CD4-positive, alpha-beta T cell (primary cell): ENCODE data around the gene OR2AT4. TPM values are rescaled to one million over a fixed set of nuclear protein-coding genes. Genes with fewer than 3 reads are reported as not detected.
"Not testable (repeated sequence)": the region's sequence is repeated elsewhere in the genome, so short reads cannot be mapped to it uniquely, and the experiment has no call there.

Experiments used
- ATAC-seq: fragments of 200-7000 bp; cut with Tn5 transposase; one replicate; pipeline ENCODE4 v1.10.0; 2022; ENCODE audit warnings: mild to moderate bottlenecking; ENCODE audit not compliant: poor library complexity
- CTCF ChIA-PET: fragments of 350-600 bp; sonication (Branson Sonifier 250); formaldehyde crosslinking; loops from one replicate; lab custom pipeline; 2021; ENCODE audit warnings: antibody characterized with exemption, inconsistent platforms; lab: Charles Lee
- POLR2A ChIA-PET: fragments of 350-600 bp; sonication (Branson Sonifier 250); formaldehyde crosslinking; loops from one replicate; lab custom pipeline; 2021; ENCODE audit warnings: antibody characterized with exemption, inconsistent platforms; lab: Charles Lee
- DNase-seq, 14 experiments: peaks; one replicate each; pipeline ENCODE4 v3.0.0-alpha.2; 2013 to 2020; ENCODE audit warnings: mixed read lengths in 2 of 14
- H3K27ac ChIP-seq, 2 donors: one replicate each; pipeline versions ENCODE4 v1.5.1 to v1.7.0; 2013; ENCODE audit warnings: low read length in 2 of 2, low read depth in 1 of 2, mild to moderate bottlenecking in 1 of 2
- H3K27me3 ChIP-seq, 2 experiments: 1 replicate in 1 of 2; 2 replicates in 1 of 2; pipeline versions ENCODE4 v1.6.1 to v1.7.0; 2013; ENCODE audit warnings: low read length in 2 of 2, control low read depth in 1 of 2, mild to moderate bottlenecking in 1 of 2, moderate library complexity in 1 of 2; ENCODE audit not compliant: insufficient read depth in 2 of 2, control insufficient read depth in 1 of 2
- H3K36me3 ChIP-seq: one replicate; pipeline ENCODE4 v1.6.1; 2013; ENCODE audit warnings: low read length, control low read depth; ENCODE audit not compliant: insufficient read depth
- H3K4me1 ChIP-seq: one replicate; pipeline ENCODE4 v1.6.1; 2013; ENCODE audit warnings: low read length, control low read depth; ENCODE audit not compliant: insufficient read depth
- H3K4me3 ChIP-seq: one replicate; pipeline ENCODE4 v1.5.1; 2013; ENCODE audit warnings: mild to moderate bottlenecking, low read length, moderate library complexity
- H3K9me3 ChIP-seq, 2 experiments: 1 replicate in 1 of 2; 2 replicates in 1 of 2; pipeline versions ENCODE4 v1.6.1 to v1.7.0; 2013; ENCODE audit warnings: low read length in 2 of 2, mild to moderate bottlenecking in 2 of 2, control low read depth in 1 of 2, moderate library complexity in 1 of 2; ENCODE audit not compliant: control insufficient read depth in 1 of 2, insufficient read depth in 1 of 2
- H3K27ac Mint-ChIP-seq: one replicate; pipeline ENCODE4 v1.8.0; 2020; ENCODE audit warnings: mixed read lengths
- H3K27me3 Mint-ChIP-seq: one replicate; pipeline ENCODE4 v1.8.0; 2021; ENCODE audit warnings: mixed read lengths
- H3K36me3 Mint-ChIP-seq: one replicate; pipeline ENCODE4 v1.8.0; 2021; ENCODE audit warnings: low read depth, mixed read lengths
- H3K4me1 Mint-ChIP-seq: one replicate; pipeline ENCODE4 v1.8.0; 2021; ENCODE audit warnings: low read depth, mixed read lengths
- H3K4me3 Mint-ChIP-seq: one replicate; pipeline ENCODE4 v1.8.0; 2020; ENCODE audit warnings: mild to moderate bottlenecking, mixed read lengths
- H3K9me3 Mint-ChIP-seq: one replicate; pipeline ENCODE4 v1.8.0; 2020; ENCODE audit warnings: mixed read lengths
- CTCF ChIP-seq: fragments of 200-600 bp; IDR thresholded peaks from one replicate; pipeline ENCODE4 v1.8.0; 2022; ENCODE audit warnings: antibody characterized with exemption, mild to moderate bottlenecking
- intact Hi-C, 2 experiments: fragments of 100-400 bp; cut with DNase I in 1 of 2; cut with micrococcal nuclease in 1 of 2; formaldehyde crosslinking; loops; one replicate each; pipeline versions ENCODE4 v1.15.1 to v1.9.0; 2023 to 2025; cut with DNase I, micrococcal nuclease
- total RNA-seq, 174 experiments: library from RNA in 2 of 174; stranded (reverse) in 2 of 174; gene quantifications; one replicate each; pipeline ENCODE4 v1.2.3 and lab custom pipeline; 2021 to 2026

Gene OR2AT4
- total RNA-seq, 2 experiments from 2014 or later, result not detected

- ChIA-PET CTCF (interaction anchor here (1.7 kb wide), 1 partner anchor 108 kb away, joined by 3 read pairs; no protein-coding TSS in a partner anchor), POLR2A (no interaction called here)
- H3K4me1 ChIP-seq, result no peaks in the 10 kb centered on the region
- Mint-ChIP-seq H3K27me3 (peaks cover 56% of the 10 kb centered on the region), H3K36me3 (no peaks in the 10 kb centered on the region), H3K4me3 (no peak overlapping the region), H3K4me1 (no peaks in the 10 kb centered on the region), H3K27ac (no peak overlapping the region), H3K9me3 (no peaks in the 10 kb centered on the region)
- no peaks in the 10 kb centered on the region for H3K36me3 ChIP-seq
- no peak overlapping the region for H3K4me3 ChIP-seq
- intact Hi-C loops, result no loop called here
- H3K27ac ChIP-seq, result no peak overlapping the region
- TF ChIP-seq CTCF, result no peak
- peaks cover 0 to 4% of the 10 kb centered on the region in 2 experiments for H3K9me3 ChIP-seq
- ATAC-seq, result no peak
- no peak for DNase-seq
- peaks cover 4 to 14% of the 10 kb centered on the region in 2 experiments for H3K27me3 ChIP-seq
Measured at GRCh38 chr11:75097173-75097557, 489 bp upstream of the OR2AT4 start.

- ATAC-seq, H3K9me3 ChIP-seq, H3K4me1 Mint-ChIP-seq, H3K27ac Mint-ChIP-seq, H3K36me3 ChIP-seq, H3K4me1 ChIP-seq, H3K36me3 Mint-ChIP-seq, H3K4me3 Mint-ChIP-seq, DNase-seq, H3K4me3 ChIP-seq, H3K9me3 Mint-ChIP-seq, CTCF ChIA-PET, POLR2A ChIA-PET, H3K27ac ChIP-seq, intact Hi-C loops: not testable (repeated sequence)
- peaks cover 8 to 14% of the 10 kb centered on the region in 2 experiments for H3K27me3 ChIP-seq
- peaks cover 54% of the 10 kb centered on the region for H3K27me3 Mint-ChIP-seq
Measured at GRCh38 chr11:75094382-75094781, 2.3 kb downstream of the OR2AT4 start.

- Histone ChIP-seq H3K27me3 (peaks cover 15 to 16% of the 10 kb centered on the region in 2 experiments), H3K4me3 (no peak overlapping the region), H3K4me1 (no peaks in the 10 kb centered on the region), H3K36me3 (no peaks in the 10 kb centered on the region), H3K9me3 (peaks cover 4 to 10% of the 10 kb centered on the region in 2 experiments), H3K27ac (no peak overlapping the region)
- Mint-ChIP-seq H3K36me3 (no peaks in the 10 kb centered on the region), H3K9me3 (peaks cover 6% of the 10 kb centered on the region), H3K27me3 (peaks cover 58% of the 10 kb centered on the region), H3K4me3 (no peak overlapping the region), H3K4me1 (no peaks in the 10 kb centered on the region), H3K27ac (no peak overlapping the region)
- intact Hi-C loops, result no loop called here
- DNase-seq (no peak), ATAC-seq (no peak)
- ChIA-PET POLR2A (no interaction called here), CTCF (no interaction called here)
- no peak for TF ChIP-seq CTCF
Measured at GRCh38 chr11:75090671-75091177, 6.0 kb downstream of the OR2AT4 start.
